MG63 (cell line): ENCODE measurements around the gene RPS19. TPM values are rescaled to one million over a fixed set of nuclear protein-coding genes. Genes with fewer than 3 reads are reported as not detected.
"Not testable (repeated sequence)": the region's sequence is repeated elsewhere in the genome, so short reads cannot be mapped to it uniquely, and the experiment has no call there.

Source experiments
- DNase-seq: peaks from one replicate; pipeline ENCODE4 v3.0.0-alpha.2; 2020
- H3K27me3 ChIP-seq: fragments of 250-450 bp; sonication (Bioruptor Pico); 2 replicates; pipeline ENCODE4 v1.5.1; 2020; ENCODE audit warnings: mild to moderate bottlenecking, moderate library complexity
- H3K36me3 ChIP-seq: fragments of 250-450 bp; sonication (Bioruptor Pico); 2 replicates; pipeline ENCODE4 v1.5.1; 2020; ENCODE audit warnings: mild to moderate bottlenecking, moderate library complexity
- H3K4me3 ChIP-seq: fragments of 250-450 bp; sonication (Bioruptor Pico); 2 replicates; pipeline ENCODE4 v1.5.1; 2020; ENCODE audit warnings: mild to moderate bottlenecking, moderate library complexity
- H3K9me3 ChIP-seq: fragments of 250-450 bp; sonication (Bioruptor Pico); 2 replicates; pipeline ENCODE4 v1.5.1; 2020; ENCODE audit warnings: mild to moderate bottlenecking, moderate library complexity
- total RNA-seq: library from RNA; depleted of rRNA; stranded (reverse); fragments of >200 nt; shearing (Covaris generic); gene quantifications from 2 replicates; pipeline ENCODE4 v1.2.3, GENCODE V29; 2014; ENCODE audit warnings: low replicate concordance; rRNA removed

The RPS19 gene
- total RNA-seq, 1 experiment from 2014 or later: 2,559 TPM

- Histone ChIP-seq H3K27me3 (peaks cover 55% of the 10 kb centered on the region), H3K4me3 (no peak overlapping the region), H3K9me3 (no peaks in the 10 kb centered on the region; the same call in 1 of the 2 replicates), H3K36me3 (no peaks in the 10 kb centered on the region)
- DNase-seq: no peak
These were observed 53.7 kb downstream of the RPS19 start for GRCh38 chr19:41913538-41914423.

GRCh38 chr19:41914424-41914834 lies 54.4 kb downstream of the RPS19 start:
- not testable (repeated sequence) for H3K9me3 ChIP-seq, H3K36me3 ChIP-seq, H3K4me3 ChIP-seq, DNase-seq
- peaks cover 55% of the 10 kb centered on the region for H3K27me3 ChIP-seq

- no peaks in the 10 kb centered on the region for H3K36me3 ChIP-seq
- DNase-seq: no peak
- peaks cover 2% of the 10 kb centered on the region for H3K9me3 ChIP-seq
- H3K27me3 ChIP-seq: peaks cover 55% of the 10 kb centered on the region
- H3K4me3 ChIP-seq: no peak overlapping the region
These were observed 55.1 kb downstream of the RPS19 start for GRCh38 chr19:41915021-41915775.

GRCh38 chr19:41915776-41916414 lies 55.8 kb downstream of the RPS19 start:
- Histone ChIP-seq H3K4me3 (no peak overlapping the region), H3K9me3 (peaks cover 2% of the 10 kb centered on the region), H3K36me3 (no peaks in the 10 kb centered on the region), H3K27me3 (peaks cover 53% of the 10 kb centered on the region)
- no peak for DNase-seq

GRCh38 chr19:41917676-41918075 lies 57.6 kb downstream of the RPS19 start:
- Histone ChIP-seq H3K4me3 (no peak overlapping the region), H3K27me3 (peaks cover 42% of the 10 kb centered on the region), H3K9me3 (peaks cover 2% of the 10 kb centered on the region), H3K36me3 (no peaks in the 10 kb centered on the region)
- DNase-seq: no peak

DNA sequence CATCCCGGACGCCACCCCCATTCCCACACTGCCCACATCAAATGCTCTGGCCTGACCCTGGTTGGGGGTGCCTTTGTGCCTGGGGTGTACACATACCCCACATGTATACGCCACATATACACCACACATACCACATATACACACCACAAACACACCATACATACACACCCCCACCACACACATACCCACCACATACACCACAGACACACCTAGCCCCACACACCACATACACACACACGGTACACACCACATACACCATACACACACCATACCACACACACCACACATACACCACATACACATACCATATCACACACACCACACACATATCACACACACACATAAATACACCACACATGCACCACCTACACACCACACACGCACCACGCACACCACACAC lies 58.0 kb downstream of the RPS19 start:
- Histone ChIP-seq H3K36me3 (no peaks in the 10 kb centered on the region), H3K9me3 (peaks cover 2% of the 10 kb centered on the region), H3K4me3 (no peak overlapping the region), H3K27me3 (peaks cover 43% of the 10 kb centered on the region)
- DNase-seq: no peak

DNA sequence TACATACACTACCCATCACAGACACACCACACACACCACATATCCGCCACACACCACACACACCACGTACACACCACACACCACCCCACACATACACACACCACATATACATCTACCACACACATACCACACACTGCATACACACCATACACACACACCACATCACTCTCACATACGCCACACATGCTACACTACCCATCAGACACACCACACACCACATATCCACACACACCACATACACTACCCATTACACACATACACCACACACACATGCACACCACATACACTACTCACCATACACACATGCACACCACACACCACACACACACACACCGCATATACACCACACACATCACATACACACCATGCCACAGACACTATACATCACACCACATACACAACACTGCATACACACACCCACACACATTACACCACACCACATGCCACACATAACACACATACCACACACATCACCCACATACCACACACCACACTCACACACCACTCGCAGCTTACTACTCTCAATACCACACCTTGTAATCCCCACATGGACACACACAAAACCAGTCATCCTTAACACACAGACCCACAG lies 58.7 kb downstream of the RPS19 start:
- peaks cover 40% of the 10 kb centered on the region for H3K27me3 ChIP-seq
- no peaks in the 10 kb centered on the region for H3K36me3 ChIP-seq
- DNase-seq: no peak
- peaks cover 2% of the 10 kb centered on the region for H3K9me3 ChIP-seq
- no peak overlapping the region for H3K4me3 ChIP-seq

DNA sequence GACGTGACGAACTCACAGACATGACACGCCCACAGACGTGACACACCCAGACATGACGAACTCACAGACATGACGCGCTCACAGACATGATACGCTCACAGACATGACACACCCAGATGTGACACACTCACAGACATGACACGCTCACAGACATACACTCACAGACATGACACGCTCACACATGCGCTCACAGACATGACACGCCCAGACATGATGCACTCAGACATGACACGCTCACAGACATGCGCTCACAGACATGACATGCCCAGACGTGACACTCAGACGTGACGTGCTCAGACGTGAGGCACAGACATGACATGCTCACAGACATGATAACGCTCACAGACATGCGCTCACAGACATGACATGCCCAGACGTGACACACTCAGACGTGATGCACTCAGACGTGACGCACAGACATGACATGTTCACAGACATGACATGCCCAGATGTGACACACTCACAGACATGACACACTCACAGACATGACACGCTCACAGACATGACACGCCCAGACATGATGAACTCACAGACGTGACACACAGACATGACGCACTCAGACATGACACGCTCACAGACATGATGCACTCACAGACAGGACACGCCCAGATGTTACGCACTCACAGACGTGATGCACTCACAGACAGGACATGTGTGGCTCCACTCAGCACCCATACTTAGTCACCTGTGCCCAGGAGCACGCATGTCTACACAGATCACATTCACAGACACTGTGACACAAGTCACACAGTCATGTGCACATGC lies 60.1 kb downstream of the RPS19 start:
- Histone ChIP-seq H3K9me3 (peaks cover 2% of the 10 kb centered on the region), H3K4me3 (no peak overlapping the region), H3K36me3 (no peaks in the 10 kb centered on the region), H3K27me3 (peaks cover 45% of the 10 kb centered on the region)
- DNase-seq: no peak

DNA sequence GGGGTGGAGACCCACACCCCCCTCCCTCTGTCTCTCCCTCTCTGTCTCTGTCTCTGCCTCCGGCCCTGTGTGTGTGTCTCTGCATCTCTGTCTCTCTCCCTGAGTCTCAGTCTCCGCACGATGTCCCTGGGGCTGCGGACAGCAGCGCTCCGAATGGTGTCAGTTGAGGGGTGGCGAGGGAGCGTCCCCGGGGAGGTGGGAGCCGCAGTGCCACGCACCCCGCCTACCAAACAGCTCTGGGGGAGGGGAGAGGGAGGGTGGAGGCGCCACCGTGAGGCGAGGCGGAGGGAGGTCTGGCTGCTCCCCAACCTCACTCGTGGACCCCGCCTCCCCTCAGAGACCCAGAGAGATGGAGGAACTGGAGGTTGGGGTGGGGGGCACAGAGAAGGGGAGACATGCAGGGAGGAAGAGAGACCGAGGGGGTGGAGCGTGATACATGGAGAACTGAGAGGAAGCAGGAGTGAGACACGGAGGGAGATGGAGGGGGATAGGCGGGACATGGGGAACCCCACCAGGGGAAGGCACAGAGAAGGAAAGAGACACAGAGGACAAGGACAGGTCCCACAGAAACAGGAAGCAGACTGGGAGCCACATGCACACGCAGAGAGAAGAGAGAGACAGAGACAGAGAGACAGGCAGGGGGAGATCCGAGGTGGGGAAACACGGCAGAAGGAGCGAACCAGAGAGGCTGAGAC lies 61.0 kb downstream of the RPS19 start:
- peaks cover 41% of the 10 kb centered on the region for H3K27me3 ChIP-seq
- no peaks in the 10 kb centered on the region for H3K36me3 ChIP-seq

DNA sequence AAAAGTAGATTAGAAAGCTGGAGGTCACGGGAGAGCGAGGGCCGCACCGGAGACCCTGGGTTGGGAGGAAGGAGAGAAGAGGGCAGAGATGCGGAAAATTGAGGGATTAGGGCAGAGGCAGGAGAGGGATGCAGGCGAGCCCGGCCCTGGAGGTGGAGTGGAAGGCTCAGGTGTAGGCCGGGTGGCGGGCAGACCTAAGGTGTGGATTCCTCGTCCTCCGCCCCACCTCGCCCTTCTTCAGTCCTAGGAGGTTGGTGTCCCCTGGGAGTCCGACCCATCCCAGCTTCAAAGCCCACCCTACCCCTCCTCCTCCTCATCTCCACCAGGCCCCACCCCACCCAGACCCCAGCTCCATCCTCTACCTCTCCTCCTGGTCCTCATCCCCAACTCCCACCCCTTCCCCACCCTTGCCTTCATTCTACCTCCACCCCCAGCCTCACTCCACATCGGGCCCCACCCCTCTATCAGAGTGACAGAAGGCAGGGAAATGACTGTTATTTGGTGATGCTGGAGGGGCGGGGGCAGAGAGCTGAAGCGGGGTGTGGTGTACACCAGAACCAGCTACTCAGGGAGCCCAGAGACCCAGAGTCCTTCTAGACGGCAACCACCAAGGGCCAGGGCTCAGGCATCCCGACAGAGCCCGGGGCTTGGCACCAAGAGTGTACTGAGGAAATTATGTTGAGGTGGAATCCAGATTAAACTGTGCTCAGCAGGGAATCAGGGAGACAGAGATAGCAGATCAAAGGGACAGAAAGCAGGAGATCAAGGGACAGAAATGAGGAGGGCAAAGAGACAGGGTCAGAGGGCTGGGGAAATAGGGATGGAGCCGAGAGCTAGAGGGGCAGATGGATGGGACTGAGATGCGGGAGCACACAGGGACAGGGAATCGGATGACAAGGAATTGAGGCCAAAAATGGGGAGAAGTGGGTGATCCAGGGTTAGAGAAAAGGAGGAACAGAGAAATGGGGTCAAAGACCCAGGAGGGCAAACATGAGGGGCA lies 61.8 kb downstream of the RPS19 start:
- H3K27me3 ChIP-seq: peaks cover 38% of the 10 kb centered on the region
- H3K9me3 ChIP-seq: peaks cover 2% of the 10 kb centered on the region
- no peak for DNase-seq
- no peak overlapping the region for H3K4me3 ChIP-seq
- no peaks in the 10 kb centered on the region for H3K36me3 ChIP-seq

More for the DNA sequence above, 61.0 kb downstream of the RPS19 start:
- no peak overlapping the region for H3K4me3 ChIP-seq
- peaks cover 2% of the 10 kb centered on the region for H3K9me3 ChIP-seq
- DNase-seq: no peak

Other genes with a start within 250 kb of the RPS19 start
- not detected in 2 replicates for gene CEACAM4, start 233.2 kb upstream of the RPS19 start, total RNA-seq
- not detected in 2 replicates for gene CEACAM7, start 172.0 kb upstream of the RPS19 start, total RNA-seq
- not detected in 2 replicates for gene CEACAM5, start 151.6 kb upstream of the RPS19 start, total RNA-seq
- gene CEACAM6, start 104.7 kb upstream of the RPS19 start, total RNA-seq: not detected in 2 replicates
- gene CEACAM3, start 63.7 kb upstream of the RPS19 start, total RNA-seq: not detected in 2 replicates
- not detected in 2 replicates for gene LYPD4, start 15.6 kb upstream of the RPS19 start, total RNA-seq
- gene DMRTC2, start 15.2 kb upstream of the RPS19 start, total RNA-seq: not detected in 2 replicates
- gene CD79A, start 17.0 kb downstream of the RPS19 start, total RNA-seq: 0.07 TPM in 1 of 2 replicates, not detected in the other
- 107 and 142 TPM in 2 replicates for gene ARHGEF1, start 22.9 kb downstream of the RPS19 start, total RNA-seq
- not detected in 2 replicates for gene ERFL, start 68.2 kb downstream of the RPS19 start, total RNA-seq
- 220 and 231 TPM in 2 replicates for gene RABAC1, start 99.1 kb downstream of the RPS19 start, total RNA-seq
- not detected in 2 replicates for gene ATP1A3, start 134.0 kb downstream of the RPS19 start, total RNA-seq
- gene GRIK5, start 210.0 kb downstream of the RPS19 start, total RNA-seq: not detected in 2 replicates
- 18.8 and 20.4 TPM in 2 replicates for gene ZNF574, start 215.9 kb downstream of the RPS19 start, total RNA-seq